Nephron progenitor cell (in vitro differentiated cells): ENCODE data around the gene USP36.
"Not testable (repeated sequence)": the region's sequence is repeated elsewhere in the genome, so short reads cannot be mapped to it uniquely, and the experiment has no call there.

Experiments
- DNase-seq: peaks from one replicate; pipeline ENCODE4 v3.0.0; 2021
- H3K27ac Mint-ChIP-seq: 2 replicates; pipeline ENCODE4 v1.8.0; 2021; ENCODE audit warnings: mild to moderate bottlenecking, moderate library complexity, mixed read lengths
- H3K27me3 Mint-ChIP-seq: 2 replicates; pipeline ENCODE4 v1.8.0; 2021; ENCODE audit warnings: mild to moderate bottlenecking, low read depth, mixed read lengths; ENCODE audit not compliant: poor library complexity
- H3K36me3 Mint-ChIP-seq: 2 replicates; pipeline ENCODE4 v1.8.0; 2021; ENCODE audit warnings: low read depth, mixed read lengths
- H3K4me1 Mint-ChIP-seq: 2 replicates; pipeline ENCODE4 v1.8.0; 2021; ENCODE audit warnings: mixed read lengths
- H3K4me3 Mint-ChIP-seq: 2 replicates; pipeline ENCODE4 v1.8.0; 2021; ENCODE audit warnings: mild to moderate bottlenecking, moderate library complexity, mixed read lengths
- H3K9me3 Mint-ChIP-seq: 2 replicates; pipeline ENCODE4 v1.8.0; 2021; ENCODE audit warnings: mild to moderate bottlenecking, moderate library complexity, mixed read lengths
- CTCF ChIP-seq: fragments of 200-600 bp; sonication (generic); IDR thresholded peaks from 2 replicates; pipeline ENCODE4 v1.5.0; 2021; ENCODE audit warnings: antibody characterized with exemption

Gene USP36

GRCh38 chr17:78873519-78874340 is 33.1 kb upstream of the USP36 start:
- TF ChIP-seq CTCF = no peak
- peaks cover 2% of the 10 kb centered on the region for H3K27me3 Mint-ChIP-seq
- peaks cover 45% of the 10 kb centered on the region for H3K36me3 Mint-ChIP-seq
- peaks cover 49% of the 10 kb centered on the region for H3K4me1 Mint-ChIP-seq
- peak overlapping the region; percentile 11 for H3K27ac Mint-ChIP-seq
- no peaks in the 10 kb centered on the region for H3K9me3 Mint-ChIP-seq
- no peak for DNase-seq
- peak overlapping the region; percentile 15 for H3K4me3 Mint-ChIP-seq

DNA sequence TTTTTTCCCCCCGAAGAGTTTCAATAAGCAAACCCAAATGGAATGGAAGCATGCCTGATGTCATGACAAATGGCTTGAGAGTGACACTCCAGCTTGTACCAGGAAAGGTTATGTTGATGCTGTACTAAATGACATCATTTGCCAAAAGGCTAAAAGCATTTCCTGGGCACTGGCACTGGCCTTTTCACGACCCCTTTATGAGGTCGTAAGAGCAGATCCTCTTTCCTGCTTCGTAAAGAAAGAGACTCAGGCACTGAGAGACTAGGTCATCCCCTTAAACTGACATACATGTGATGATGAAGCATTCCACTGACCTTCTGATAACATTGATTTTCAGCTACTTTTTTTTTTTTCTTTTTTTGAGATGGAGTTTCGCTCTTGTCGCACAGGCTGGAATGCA is 31.9 kb upstream of the USP36 start:
- Mint-ChIP-seq H3K4me3 (no peak overlapping the region), H3K27me3 (peaks cover 2% of the 10 kb centered on the region), H3K4me1 (peaks cover 40% of the 10 kb centered on the region), H3K27ac (no peak overlapping the region), H3K36me3 (peaks cover 52% of the 10 kb centered on the region), H3K9me3 (no peaks in the 10 kb centered on the region)
- DNase-seq = no peak
- no peak for TF ChIP-seq CTCF

GRCh38 chr17:78870621-78871020 is 30.0 kb upstream of the USP36 start:
- Mint-ChIP-seq H3K9me3 (no peaks in the 10 kb centered on the region), H3K4me1 (peaks cover 27% of the 10 kb centered on the region), H3K36me3 (peaks cover 47% of the 10 kb centered on the region), H3K27me3 (no peaks in the 10 kb centered on the region), H3K27ac (no peak overlapping the region), H3K4me3 (no peak overlapping the region)
- no peak for DNase-seq
- no peak for TF ChIP-seq CTCF

GRCh38 chr17:78868391-78868790 is 27.8 kb upstream of the USP36 start:
- no peak for DNase-seq
- Mint-ChIP-seq H3K27ac (no peak overlapping the region), H3K36me3 (peaks cover 49% of the 10 kb centered on the region), H3K4me1 (peaks cover 6% of the 10 kb centered on the region), H3K4me3 (no peak overlapping the region), H3K27me3 (no peaks in the 10 kb centered on the region), H3K9me3 (no peaks in the 10 kb centered on the region)
- TF ChIP-seq CTCF = no peak

GRCh38 chr17:78867046-78867445 is 26.4 kb upstream of the USP36 start:
- H3K27ac Mint-ChIP-seq, DNase-seq, H3K4me3 Mint-ChIP-seq, H3K27me3 Mint-ChIP-seq, H3K4me1 Mint-ChIP-seq, H3K9me3 Mint-ChIP-seq: not testable (repeated sequence)
- peaks cover 51% of the 10 kb centered on the region for H3K36me3 Mint-ChIP-seq

DNA sequence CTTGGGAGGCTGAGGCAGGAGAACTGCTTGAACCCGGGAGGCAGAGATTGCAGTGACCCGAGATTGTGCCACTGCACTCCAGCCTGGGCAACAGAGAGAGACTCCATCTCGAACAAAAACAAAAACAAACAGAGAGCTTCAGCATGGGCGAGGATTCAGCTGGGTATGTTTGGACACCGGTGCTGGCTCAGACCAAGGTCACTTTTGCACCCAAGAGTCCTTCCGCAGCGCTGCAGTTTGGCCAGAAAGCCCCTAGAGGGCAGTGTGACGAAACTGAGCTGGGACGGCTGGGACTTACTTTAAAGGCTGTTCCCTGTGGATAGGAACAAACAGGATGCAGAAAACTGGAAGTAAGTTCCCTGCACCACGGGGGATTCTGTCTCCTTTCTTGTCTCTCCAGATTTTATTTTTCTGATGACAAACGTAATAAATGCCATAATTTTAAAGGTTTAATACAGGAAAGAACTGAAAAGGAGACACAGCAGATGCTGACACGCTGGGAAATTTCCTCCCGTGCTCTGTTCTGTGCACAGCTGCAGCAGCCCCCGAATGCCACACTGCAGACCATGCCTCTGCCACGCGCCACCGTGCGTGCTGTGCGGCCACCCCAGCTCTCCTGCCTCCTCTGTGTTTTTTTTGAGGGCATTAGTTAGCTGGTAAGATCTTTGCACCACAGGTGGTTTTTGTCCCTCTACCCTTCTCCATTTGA is 25.2 kb upstream of the USP36 start:
- Mint-ChIP-seq H3K27me3 (no peaks in the 10 kb centered on the region), H3K27ac (no peak overlapping the region), H3K9me3 (no peaks in the 10 kb centered on the region), H3K36me3 (peaks cover 54% of the 10 kb centered on the region), H3K4me1 (peaks cover 4% of the 10 kb centered on the region), H3K4me3 (no peak overlapping the region)
- peak; percentile 86 for DNase-seq
- TF ChIP-seq CTCF = peak; percentile 91
